ENCODE results near the gene CCDC159.

DNA sequence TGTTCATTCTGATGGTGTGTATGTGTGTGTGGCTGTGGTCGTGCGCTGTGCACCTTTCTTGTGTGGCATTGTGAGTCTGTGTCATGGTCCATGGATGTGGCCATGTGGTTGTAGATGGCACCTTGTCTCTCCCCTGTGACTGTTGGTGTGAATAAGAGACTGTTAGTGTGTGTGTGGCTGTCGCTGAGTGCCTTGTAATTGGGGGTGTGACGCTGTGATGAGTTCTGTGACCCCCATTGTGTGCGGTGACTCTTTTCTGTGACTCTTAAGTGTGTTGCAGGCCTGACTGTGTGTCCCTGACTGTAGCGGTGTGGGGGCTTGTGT lies 9.7 kb downstream of the CCDC159 start:
- TF ChIP-seq, protein P1, sequence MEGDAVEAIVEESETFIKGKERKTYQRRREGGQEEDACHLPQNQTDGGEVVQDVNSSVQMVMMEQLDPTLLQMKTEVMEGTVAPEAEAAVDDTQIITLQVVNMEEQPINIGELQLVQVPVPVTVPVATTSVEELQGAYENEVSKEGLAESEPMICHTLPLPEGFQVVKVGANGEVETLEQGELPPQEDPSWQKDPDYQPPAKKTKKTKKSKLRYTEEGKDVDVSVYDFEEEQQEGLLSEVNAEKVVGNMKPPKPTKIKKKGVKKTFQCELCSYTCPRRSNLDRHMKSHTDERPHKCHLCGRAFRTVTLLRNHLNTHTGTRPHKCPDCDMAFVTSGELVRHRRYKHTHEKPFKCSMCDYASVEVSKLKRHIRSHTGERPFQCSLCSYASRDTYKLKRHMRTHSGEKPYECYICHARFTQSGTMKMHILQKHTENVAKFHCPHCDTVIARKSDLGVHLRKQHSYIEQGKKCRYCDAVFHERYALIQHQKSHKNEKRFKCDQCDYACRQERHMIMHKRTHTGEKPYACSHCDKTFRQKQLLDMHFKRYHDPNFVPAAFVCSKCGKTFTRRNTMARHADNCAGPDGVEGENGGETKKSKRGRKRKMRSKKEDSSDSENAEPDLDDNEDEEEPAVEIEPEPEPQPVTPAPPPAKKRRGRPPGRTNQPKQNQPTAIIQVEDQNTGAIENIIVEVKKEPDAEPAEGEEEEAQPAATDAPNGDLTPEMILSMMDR (conservative IDR thresholded peaks at IDR 0.05; ENCODE audit: low read depth in 2 of 2): no peak
- TF ChIP-seq POLR2AphosphoS5 (IDR thresholded peaks at IDR 0.05; ENCODE audit: low read depth) (no peak), EZH2 (IDR thresholded peaks at IDR 0.05; ENCODE audit: low read depth, unreplicated experiment) (no peak), EZH2phosphoT487 (IDR thresholded peaks at IDR 0.05; ENCODE audit: unreplicated experiment) (no peak), NANOG (IDR thresholded peaks at IDR 0.05; ENCODE audit: borderline replicate concordance) (no peak), CREB1 (CRISPR knock-in tag; IDR thresholded peaks at IDR 0.05; ENCODE audit: low read depth) (no peak), ZNF331 (CRISPR knock-in tag; IDR thresholded peaks at IDR 0.05; ENCODE audit: low read depth) (no peak), STAT1 (IDR thresholded peaks at IDR 0.05; ENCODE audit: unreplicated experiment) (no peak), JUNB (IDR thresholded peaks at IDR 0.05; ENCODE audit: unreplicated experiment) (no peak), ZNF114 (CRISPR knock-in tag; IDR thresholded peaks at IDR 0.05) (no peak)
- TF ChIP-seq, protein P2, sequence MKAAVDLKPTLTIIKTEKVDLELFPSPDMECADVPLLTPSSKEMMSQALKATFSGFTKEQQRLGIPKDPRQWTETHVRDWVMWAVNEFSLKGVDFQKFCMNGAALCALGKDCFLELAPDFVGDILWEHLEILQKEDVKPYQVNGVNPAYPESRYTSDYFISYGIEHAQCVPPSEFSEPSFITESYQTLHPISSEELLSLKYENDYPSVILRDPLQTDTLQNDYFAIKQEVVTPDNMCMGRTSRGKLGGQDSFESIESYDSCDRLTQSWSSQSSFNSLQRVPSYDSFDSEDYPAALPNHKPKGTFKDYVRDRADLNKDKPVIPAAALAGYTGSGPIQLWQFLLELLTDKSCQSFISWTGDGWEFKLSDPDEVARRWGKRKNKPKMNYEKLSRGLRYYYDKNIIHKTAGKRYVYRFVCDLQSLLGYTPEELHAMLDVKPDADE (IDR thresholded peaks at IDR 0.05): no peak
- TF ChIP-seq, protein P3, sequence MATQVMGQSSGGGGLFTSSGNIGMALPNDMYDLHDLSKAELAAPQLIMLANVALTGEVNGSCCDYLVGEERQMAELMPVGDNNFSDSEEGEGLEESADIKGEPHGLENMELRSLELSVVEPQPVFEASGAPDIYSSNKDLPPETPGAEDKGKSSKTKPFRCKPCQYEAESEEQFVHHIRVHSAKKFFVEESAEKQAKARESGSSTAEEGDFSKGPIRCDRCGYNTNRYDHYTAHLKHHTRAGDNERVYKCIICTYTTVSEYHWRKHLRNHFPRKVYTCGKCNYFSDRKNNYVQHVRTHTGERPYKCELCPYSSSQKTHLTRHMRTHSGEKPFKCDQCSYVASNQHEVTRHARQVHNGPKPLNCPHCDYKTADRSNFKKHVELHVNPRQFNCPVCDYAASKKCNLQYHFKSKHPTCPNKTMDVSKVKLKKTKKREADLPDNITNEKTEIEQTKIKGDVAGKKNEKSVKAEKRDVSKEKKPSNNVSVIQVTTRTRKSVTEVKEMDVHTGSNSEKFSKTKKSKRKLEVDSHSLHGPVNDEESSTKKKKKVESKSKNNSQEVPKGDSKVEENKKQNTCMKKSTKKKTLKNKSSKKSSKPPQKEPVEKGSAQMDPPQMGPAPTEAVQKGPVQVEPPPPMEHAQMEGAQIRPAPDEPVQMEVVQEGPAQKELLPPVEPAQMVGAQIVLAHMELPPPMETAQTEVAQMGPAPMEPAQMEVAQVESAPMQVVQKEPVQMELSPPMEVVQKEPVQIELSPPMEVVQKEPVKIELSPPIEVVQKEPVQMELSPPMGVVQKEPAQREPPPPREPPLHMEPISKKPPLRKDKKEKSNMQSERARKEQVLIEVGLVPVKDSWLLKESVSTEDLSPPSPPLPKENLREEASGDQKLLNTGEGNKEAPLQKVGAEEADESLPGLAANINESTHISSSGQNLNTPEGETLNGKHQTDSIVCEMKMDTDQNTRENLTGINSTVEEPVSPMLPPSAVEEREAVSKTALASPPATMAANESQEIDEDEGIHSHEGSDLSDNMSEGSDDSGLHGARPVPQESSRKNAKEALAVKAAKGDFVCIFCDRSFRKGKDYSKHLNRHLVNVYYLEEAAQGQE (IDR thresholded peaks at IDR 0.05; ENCODE audit: unreplicated experiment): no peak
